OCI-LY3 (cell line): ENCODE results near the gene RNF227.

Experiments used
- EZH2phosphoT487 ChIP-seq: fragments of 200-600 bp; shearing (Covaris generic); IDR thresholded peaks from 2 replicates; pipeline ENCODE4 v1.6.1; 2018; ENCODE audit warnings: antibody characterized with exemption, mixed run types, low read depth
- TF ChIP-seq, protein P1 (sequence below): fragments of 200-600, 300-600 bp; sonication (generic); IDR thresholded peaks from 2 replicates; pipeline ENCODE4 v1.5.1; 2014; ENCODE audit warnings: antibody characterized with exemption, low read length, low read depth

DNA sequence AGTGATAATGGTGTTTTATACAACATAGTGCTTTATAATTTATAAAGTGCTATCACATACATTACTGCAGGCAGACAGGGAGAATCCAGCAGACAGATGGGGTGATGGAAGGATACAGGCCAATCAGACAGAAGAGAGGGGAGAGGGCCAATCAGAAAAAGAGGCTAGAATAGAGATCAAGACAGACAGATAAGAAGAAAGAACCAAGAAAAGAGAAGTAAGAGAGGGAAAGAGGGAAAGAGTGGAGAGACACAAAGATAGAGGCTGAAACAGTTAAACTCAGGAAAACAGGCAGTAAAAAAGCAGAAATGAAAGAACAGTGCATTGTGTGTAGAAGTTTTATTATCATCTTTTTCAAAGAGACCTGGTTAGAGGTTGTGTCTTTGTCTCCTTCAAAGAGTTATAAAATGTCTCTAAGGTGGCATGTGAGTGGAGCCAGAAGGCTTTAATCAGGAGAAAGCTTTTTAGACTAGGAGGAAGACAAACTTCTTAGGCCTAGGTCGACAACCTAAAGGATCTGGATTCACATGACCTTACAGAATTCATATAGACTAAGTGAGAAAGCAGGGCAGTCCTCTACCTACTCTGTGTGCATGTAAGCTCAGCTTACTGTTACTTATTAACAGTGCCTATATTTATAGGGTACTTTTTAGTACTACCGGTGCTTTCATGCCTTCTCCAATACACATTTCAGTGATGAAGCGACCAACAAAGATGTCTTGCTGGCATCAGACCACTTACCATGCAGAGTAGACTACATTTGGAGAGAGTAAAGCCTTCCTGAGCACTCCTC is 35.8 kb downstream of the RNF227 start:
- TF ChIP-seq, protein P1, sequence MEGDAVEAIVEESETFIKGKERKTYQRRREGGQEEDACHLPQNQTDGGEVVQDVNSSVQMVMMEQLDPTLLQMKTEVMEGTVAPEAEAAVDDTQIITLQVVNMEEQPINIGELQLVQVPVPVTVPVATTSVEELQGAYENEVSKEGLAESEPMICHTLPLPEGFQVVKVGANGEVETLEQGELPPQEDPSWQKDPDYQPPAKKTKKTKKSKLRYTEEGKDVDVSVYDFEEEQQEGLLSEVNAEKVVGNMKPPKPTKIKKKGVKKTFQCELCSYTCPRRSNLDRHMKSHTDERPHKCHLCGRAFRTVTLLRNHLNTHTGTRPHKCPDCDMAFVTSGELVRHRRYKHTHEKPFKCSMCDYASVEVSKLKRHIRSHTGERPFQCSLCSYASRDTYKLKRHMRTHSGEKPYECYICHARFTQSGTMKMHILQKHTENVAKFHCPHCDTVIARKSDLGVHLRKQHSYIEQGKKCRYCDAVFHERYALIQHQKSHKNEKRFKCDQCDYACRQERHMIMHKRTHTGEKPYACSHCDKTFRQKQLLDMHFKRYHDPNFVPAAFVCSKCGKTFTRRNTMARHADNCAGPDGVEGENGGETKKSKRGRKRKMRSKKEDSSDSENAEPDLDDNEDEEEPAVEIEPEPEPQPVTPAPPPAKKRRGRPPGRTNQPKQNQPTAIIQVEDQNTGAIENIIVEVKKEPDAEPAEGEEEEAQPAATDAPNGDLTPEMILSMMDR = no peak
- no peak for TF ChIP-seq EZH2phosphoT487
